Liver (tissue), 9 donors: ENCODE measurements around the gene USF2. TPM values are rescaled to one million over a fixed set of nuclear protein-coding genes. Genes with fewer than 3 reads are reported as not detected.

Experiments
- DNase-seq: peaks from one replicate; pipeline ENCODE4 v3.0.0-alpha.2; 2017; ENCODE audit warnings: low spot score
- H3K27ac ChIP-seq, 2 donors: one replicate each; pipeline ENCODE4 v1.7.0; 2013; ENCODE audit warnings: inconsistent platforms in 2 of 2, low read length in 2 of 2, control low read depth in 1 of 2, low read depth in 1 of 2, mild to moderate bottlenecking in 1 of 2
- H3K27me3 ChIP-seq, 4 donors: one replicate each; pipeline versions ENCODE4 v1.6.1 to v1.7.0; 2013; ENCODE audit warnings: low read length in 3 of 4, inconsistent platforms in 1 of 4, mild to moderate bottlenecking in 1 of 4, moderate library complexity in 1 of 4; ENCODE audit not compliant: control insufficient read depth in 4 of 4, insufficient read depth in 4 of 4
- H3K36me3 ChIP-seq, 4 donors: one replicate each; pipeline versions ENCODE4 v1.6.1 to v1.7.0; 2013; ENCODE audit warnings: low read length in 3 of 4, mild to moderate bottlenecking in 3 of 4, low read depth in 1 of 4, moderate library complexity in 1 of 4; ENCODE audit not compliant: control insufficient read depth in 4 of 4, insufficient read depth in 3 of 4
- H3K4me1 ChIP-seq, 4 donors: one replicate each; pipeline versions ENCODE4 v1.6.1 to v1.7.0; 2013; ENCODE audit warnings: low read length in 3 of 4, mild to moderate bottlenecking in 3 of 4, moderate library complexity in 1 of 4; ENCODE audit not compliant: control insufficient read depth in 4 of 4, insufficient read depth in 4 of 4
- H3K4me3 ChIP-seq, 3 donors: one replicate each; pipeline versions ENCODE4 v1.6.1 to v1.7.0; 2013; ENCODE audit warnings: low read length in 3 of 3, control low read depth in 1 of 3, low read depth in 1 of 3, mild to moderate bottlenecking in 1 of 3
- H3K9ac ChIP-seq, 2 donors: one replicate each; pipeline ENCODE4 v1.7.0; 2013; ENCODE audit warnings: low read length in 2 of 2, mild to moderate bottlenecking in 2 of 2, moderate library complexity in 2 of 2, control low read depth in 1 of 2, low read depth in 1 of 2
- H3K9me3 ChIP-seq, 4 donors: one replicate each; pipeline versions ENCODE4 v1.6.1 to v1.7.0; 2013; ENCODE audit warnings: low read length in 3 of 4; ENCODE audit not compliant: control insufficient read depth in 4 of 4
- ATF3 ChIP-seq: IDR thresholded peaks from 2 replicates; pipeline ENCODE4 v1.6.1; 2016; ENCODE audit warnings: antibody characterized with exemption
- CTCF ChIP-seq: fragments of 150-350 bp; IDR thresholded peaks from 2 replicates; pipeline ENCODE4 v1.5.1; 2017; ENCODE audit warnings: improper control_type of control experiment, low read depth, low read length; ENCODE audit not compliant: missing input control
- EGR1 ChIP-seq, 2 donors: IDR thresholded peaks; 2 replicates each; pipeline ENCODE4 v1.6.1; 2016 to 2018; ENCODE audit warnings: antibody characterized with exemption in 2 of 2, low read depth in 2 of 2
- FOXA1 ChIP-seq: IDR thresholded peaks from 2 replicates; pipeline ENCODE4 v1.6.1; 2016; ENCODE audit warnings: antibody characterized with exemption
- FOXA2 ChIP-seq: IDR thresholded peaks from 2 replicates; pipeline ENCODE4 v1.6.1; 2016; ENCODE audit warnings: antibody characterized with exemption
- GABPA ChIP-seq, 2 donors: IDR thresholded peaks in 1 of 2; conservative IDR thresholded peaks in 1 of 2; 2 replicates each; pipeline ENCODE4 v1.6.1; 2016; ENCODE audit warnings: antibody characterized with exemption in 2 of 2, mild to moderate bottlenecking in 1 of 2, moderate library complexity in 1 of 2
- JUND ChIP-seq, 2 donors: IDR thresholded peaks; 2 replicates each; pipeline ENCODE4 v1.6.1; 2016; ENCODE audit warnings: antibody characterized with exemption in 2 of 2
- MAX ChIP-seq: IDR thresholded peaks from 2 replicates; pipeline ENCODE4 v1.6.1; 2016; ENCODE audit warnings: antibody characterized with exemption
- NR2F2 ChIP-seq: IDR thresholded peaks from 2 replicates; pipeline ENCODE4 v1.6.1; 2016; ENCODE audit warnings: antibody characterized with exemption
- RAD21 ChIP-seq, 2 donors: IDR thresholded peaks; 2 replicates each; pipeline ENCODE4 v1.6.1; 2016; ENCODE audit warnings: antibody characterized with exemption in 2 of 2, mild to moderate bottlenecking in 2 of 2
- REST ChIP-seq: IDR thresholded peaks from 2 replicates; pipeline ENCODE4 v1.6.1; 2016; ENCODE audit warnings: antibody characterized with exemption, mild to moderate bottlenecking
- RXRA ChIP-seq, 2 donors: IDR thresholded peaks; 2 replicates each; pipeline ENCODE4 v1.6.1; 2017 to 2018; ENCODE audit warnings: antibody characterized with exemption in 2 of 2, mild to moderate bottlenecking in 1 of 2
- SP1 ChIP-seq: IDR thresholded peaks from 2 replicates; pipeline ENCODE4 v1.6.1; 2018; ENCODE audit warnings: antibody characterized with exemption, mild to moderate bottlenecking
- TAF1 ChIP-seq: conservative IDR thresholded peaks from 2 replicates; pipeline ENCODE4 v1.6.1; 2016; ENCODE audit warnings: antibody characterized with exemption, mild to moderate bottlenecking
- YY1 ChIP-seq: IDR thresholded peaks from 2 replicates; pipeline ENCODE4 v1.6.1; 2016; ENCODE audit warnings: antibody characterized with exemption, mild to moderate bottlenecking
- ZBTB33 ChIP-seq: IDR thresholded peaks from 2 replicates; pipeline ENCODE4 v1.6.1; 2016; ENCODE audit warnings: antibody characterized with exemption
- WGBS: extraction: QIAGEN DNeasy Blood & Tissue Kit; methylation state at CpG from one replicate; pipeline ENCODE4 v1.1.7; 2013; 5-methylcytosine and 5-hydroxymethylcytosine counted together
- polyA plus RNA-seq, 2 donors: library from polyadenylated mRNA; stranded (reverse) in 1 of 2; unstranded in 1 of 2; fragments of 200-250 nt in 1 of 2; fragments of >200 nt in 1 of 2; fragmentation: Nextera tagmentation in 1 of 2; extraction: Ambion mirVana in 1 of 2; gene quantifications; one replicate each; pipeline versions ENCODE4 v1.2.1 to v1.2.3, GENCODE V29; 2013 to 2015
- total RNA-seq, 2 donors: library from RNA; depleted of rRNA; stranded (reverse); fragments of >200 nt; gene quantifications; one replicate each; pipeline ENCODE4 v1.2.3, GENCODE V29; 2014
- donor health status: healthy.
- donor health status: healthy.
- donor health status: healthy.
- donor health status: healthy.
- donor health status: healthy.

The USF2 gene
- total and polyA plus RNA-seq, 4 donors = 22.8 to 85.9 (median 55.9) TPM

- TF ChIP-seq ZBTB33 (no peak), GABPA (IDR thresholded peaks at IDR 0.05 in 1 of 2, conservative IDR thresholded peaks at IDR 0.05 in 1 of 2) (no peak), JUND (IDR thresholded peaks at IDR 0.05) (no peak), MAX (no peak), TAF1 (no peak), ATF3 (no peak), REST (no peak), SP1 (no peak), NR2F2 (no peak), YY1 (no peak), FOXA2 (no peak), CTCF (no peak), FOXA1 (no peak), RAD21 (IDR thresholded peaks at IDR 0.05) (no peak), RXRA (IDR thresholded peaks at IDR 0.05) (no peak)
- no peak overlapping the region for H3K27ac ChIP-seq
- no peaks in the 10 kb centered on the region for H3K36me3 ChIP-seq
- DNase-seq = no peak
- no peak overlapping the region for H3K9ac ChIP-seq
- no peak overlapping the region for H3K4me3 ChIP-seq
- no peaks in the 10 kb centered on the region for H3K9me3 ChIP-seq
- no peaks in the 10 kb centered on the region for H3K27me3 ChIP-seq
- H3K4me1 ChIP-seq = no peaks in the 10 kb centered on the region
- WGBS = 98% methylated on average over 6 of the region's 6 CpGs
Observed at GRCh38 chr19:35225951-35226350, 42.8 kb upstream of the USF2 start.

GRCh38 chr19:35226748-35227147, 42.0 kb upstream of the USF2 start:
- Histone ChIP-seq H3K36me3 (no peaks in the 10 kb centered on the region), H3K27ac (no peak overlapping the region), H3K4me3 (no peak overlapping the region), H3K9ac (no peak overlapping the region), H3K9me3 (no peaks in the 10 kb centered on the region), H3K4me1 (no peaks in the 10 kb centered on the region), H3K27me3 (no peaks in the 10 kb centered on the region)
- no peak for DNase-seq
- WGBS = 90% methylated on average over 5 of the region's 5 CpGs
- TF ChIP-seq TAF1 (no peak), REST (no peak), ZBTB33 (no peak), RAD21 (IDR thresholded peaks at IDR 0.05) (no peak), CTCF (no peak), EGR1 (IDR thresholded peaks at IDR 0.05; ENCODE audit: low read depth in 2 of 2) (no peak), JUND (IDR thresholded peaks at IDR 0.05) (no peak), RXRA (IDR thresholded peaks at IDR 0.05) (no peak)
